ENCODE measurements around the gene COL1A2.

GRCh38 chr7:94421681-94422080 is 27.0 kb downstream of the COL1A2 start:
- TF ChIP-seq, protein P1, sequence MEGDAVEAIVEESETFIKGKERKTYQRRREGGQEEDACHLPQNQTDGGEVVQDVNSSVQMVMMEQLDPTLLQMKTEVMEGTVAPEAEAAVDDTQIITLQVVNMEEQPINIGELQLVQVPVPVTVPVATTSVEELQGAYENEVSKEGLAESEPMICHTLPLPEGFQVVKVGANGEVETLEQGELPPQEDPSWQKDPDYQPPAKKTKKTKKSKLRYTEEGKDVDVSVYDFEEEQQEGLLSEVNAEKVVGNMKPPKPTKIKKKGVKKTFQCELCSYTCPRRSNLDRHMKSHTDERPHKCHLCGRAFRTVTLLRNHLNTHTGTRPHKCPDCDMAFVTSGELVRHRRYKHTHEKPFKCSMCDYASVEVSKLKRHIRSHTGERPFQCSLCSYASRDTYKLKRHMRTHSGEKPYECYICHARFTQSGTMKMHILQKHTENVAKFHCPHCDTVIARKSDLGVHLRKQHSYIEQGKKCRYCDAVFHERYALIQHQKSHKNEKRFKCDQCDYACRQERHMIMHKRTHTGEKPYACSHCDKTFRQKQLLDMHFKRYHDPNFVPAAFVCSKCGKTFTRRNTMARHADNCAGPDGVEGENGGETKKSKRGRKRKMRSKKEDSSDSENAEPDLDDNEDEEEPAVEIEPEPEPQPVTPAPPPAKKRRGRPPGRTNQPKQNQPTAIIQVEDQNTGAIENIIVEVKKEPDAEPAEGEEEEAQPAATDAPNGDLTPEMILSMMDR (IDR thresholded peaks at IDR 0.05) = no peak
- TF ChIP-seq POLR2A (IDR thresholded peaks at IDR 0.05) = no peak
